ENCODE results near the gene B9D1. TPM values are rescaled to one million over a fixed set of nuclear protein-coding genes. Genes with fewer than 3 reads are reported as not detected.

B9D1 gene
- total RNA-seq, 1 donor from 2014 or later = 9.9 TPM

GRCh38 chr17:19296786-19297778 lies 65.4 kb downstream of the B9D1 start:
- H3K4me1 ChIP-seq = peaks cover 15% of the 10 kb centered on the region
- H3K27ac ChIP-seq = no peak overlapping the region
- H3K9me3 ChIP-seq = no peaks in the 10 kb centered on the region
- no peak for TF ChIP-seq CTCF (IDR thresholded peaks at IDR 0.05)
- ATAC-seq = no peak
- DNase-seq = no peak
- intact Hi-C loops (cut with DNase I) = no loop called here
- no peak overlapping the region for H3K4me3 ChIP-seq
- H3K36me3 ChIP-seq = no peaks in the 10 kb centered on the region
- H3K27me3 ChIP-seq = no peaks in the 10 kb centered on the region

- DNase-seq (no peak), ATAC-seq (no peak)
- H3K9me3 ChIP-seq = no peaks in the 10 kb centered on the region
- H3K4me1 ChIP-seq = peaks cover 12% of the 10 kb centered on the region
- no peaks in the 10 kb centered on the region for H3K27me3 ChIP-seq
- intact Hi-C loops (cut with DNase I) = no loop called here
- H3K27ac ChIP-seq = no peak overlapping the region
- no peak for TF ChIP-seq CTCF (IDR thresholded peaks at IDR 0.05)
- no peaks in the 10 kb centered on the region for H3K36me3 ChIP-seq
- no peak overlapping the region for H3K4me3 ChIP-seq
These were observed 66.9 kb downstream of the B9D1 start for GRCh38 chr17:19295473-19296135.

GRCh38 chr17:19294443-19294842 lies 68.1 kb downstream of the B9D1 start:
- no peaks in the 10 kb centered on the region for H3K27me3 ChIP-seq
- no peak for ATAC-seq
- H3K4me3 ChIP-seq = no peak overlapping the region
- no peak for TF ChIP-seq CTCF (IDR thresholded peaks at IDR 0.05)
- no peak overlapping the region for H3K27ac ChIP-seq
- no peaks in the 10 kb centered on the region for H3K36me3 ChIP-seq
- no peaks in the 10 kb centered on the region for H3K9me3 ChIP-seq
- H3K4me1 ChIP-seq = peaks cover 18% of the 10 kb centered on the region
- DNase-seq = no peak
- intact Hi-C loops (cut with DNase I) = no loop called here

Small RNA genes lying within 50 kb of the gene (microRNA-seq; reads per million reads assigned to microRNA genes)
- 45.4 reads per million, percentile 56 among the genes with 10 or more reads in this experiment for gene MIR1180 (ENCODE audit: borderline microRNAs expressed)

Other genes with a start within 250 kb of the B9D1 start
- 16.6 TPM for gene GRAPL, start 235.1 kb downstream of the B9D1 start, total RNA-seq
- 54.5 TPM for gene EPN2, start 125.4 kb downstream of the B9D1 start, total RNA-seq
- gene MAPK7, start 15.8 kb upstream of the B9D1 start, total RNA-seq = 25.7 TPM
- 270 TPM for gene MFAP4, start 24.5 kb upstream of the B9D1 start, total RNA-seq
- 1.6 TPM for gene RNF112, start 48.5 kb upstream of the B9D1 start, total RNA-seq
- 13.4 TPM for gene SLC47A1, start 171.1 kb upstream of the B9D1 start, total RNA-seq

Data from upper lobe of right lung (tissue), 1 donor.